ENCODE results near the gene WARS2.

DNA sequence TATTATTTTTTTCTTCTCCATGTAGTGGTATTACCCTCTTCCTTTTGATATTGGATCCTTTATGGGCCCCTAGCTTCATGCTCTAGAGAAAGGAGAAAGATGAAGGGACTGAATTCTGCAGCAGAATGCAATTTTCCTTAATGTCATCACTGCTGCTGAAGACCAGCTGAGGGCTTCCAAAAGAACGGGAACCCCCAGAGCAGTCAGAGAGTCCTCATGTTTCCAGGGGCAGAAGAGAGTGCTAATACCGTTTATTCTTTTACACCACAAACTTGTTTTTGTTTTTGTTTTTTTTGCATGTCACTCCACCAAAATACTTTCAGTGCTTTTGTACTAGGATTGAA is 131.2 kb downstream of the WARS2 start:
- TF ChIP-seq YY1 (IDR thresholded peaks at IDR 0.05; ENCODE audit: insufficient read depth, insufficient read length) (no peak), ZNF274 (IDR thresholded peaks at IDR 0.05; ENCODE audit: low read depth, low read length) (no peak)
